Suprapubic skin (tissue), 4 donors: ENCODE data around the gene SERPINB1.

Experiments
- CTCF ChIP-seq, 2 donors: fragments of 200-600 bp in 1 of 2; fragments of 450-650 bp in 1 of 2; sonication (generic) in 1 of 2; IDR thresholded peaks; one replicate each; pipeline ENCODE4 v1.5.1; 2016 to 2019; ENCODE audit warnings: antibody characterized with exemption in 2 of 2, mild to moderate bottlenecking in 1 of 2, moderate library complexity in 1 of 2
- EP300 ChIP-seq: sonication (generic); formaldehyde crosslinking; IDR thresholded peaks from one replicate; pipeline ENCODE4 v1.6.1; 2017; ENCODE audit warnings: antibody characterized with exemption
- POLR2AphosphoS5 ChIP-seq, 3 donors: sonication (generic); formaldehyde crosslinking; IDR thresholded peaks; one replicate each; pipeline ENCODE4 v1.6.1; 2017; ENCODE audit warnings: antibody characterized with exemption in 3 of 3

GRCh38 chr6:2865694-2866151 lies 24.1 kb upstream of the SERPINB1 start:
- TF ChIP-seq CTCF (IDR thresholded peaks at IDR 0.05): no peak
- TF ChIP-seq POLR2AphosphoS5 (IDR thresholded peaks at IDR 0.05): no peak
- TF ChIP-seq EP300: no peak
